Hepatocyte (in vitro differentiated cells): ENCODE measurements around the gene HDAC6. TPM values are rescaled to one million over a fixed set of nuclear protein-coding genes. Genes with fewer than 3 reads are reported as not detected.

Experiments used
- DNase-seq: peaks from one replicate; pipeline ENCODE4 v3.0.0-alpha.2; 2016; ENCODE audit warnings: low spot score
- H2AFZ ChIP-seq: fragments of 200-600 bp; sonication (generic); 2 replicates; pipeline ENCODE4 v1.6.0; 2016; ENCODE audit warnings: antibody characterized with exemption, mild to moderate bottlenecking
- H3K27ac ChIP-seq: fragments of 200-600 bp; sonication (generic); 2 replicates; pipeline ENCODE4 v1.5.1; 2016; ENCODE audit warnings: mild to moderate bottlenecking
- H3K27me3 ChIP-seq: fragments of 200-600 bp; sonication (generic); 2 replicates; pipeline ENCODE4 v1.6.1; 2016
- H3K36me3 ChIP-seq: fragments of 200-600 bp; sonication (generic); replicated peaks from 2 replicates; pipeline ENCODE4 v1.5.1; 2016; ENCODE audit warnings: low read depth; ENCODE audit not compliant: insufficient read depth
- H3K4me1 ChIP-seq: fragments of 200-600 bp; sonication (generic); 2 replicates; pipeline ENCODE4 v1.5.1; 2016; ENCODE audit warnings: mild to moderate bottlenecking, moderate library complexity; ENCODE audit not compliant: insufficient read depth
- H3K4me2 ChIP-seq: fragments of 200-600 bp; sonication (generic); 2 replicates; pipeline ENCODE4 v1.6.0; 2016
- H3K4me3 ChIP-seq: fragments of 200-600 bp; sonication (generic); 2 replicates; pipeline ENCODE4 v1.5.1; 2016; ENCODE audit warnings: mild to moderate bottlenecking
- H3K79me2 ChIP-seq: fragments of 200-600 bp; sonication (generic); 2 replicates; pipeline ENCODE4 v1.6.0; 2017; ENCODE audit warnings: mild to moderate bottlenecking
- H3K9me2 ChIP-seq: fragments of 200-600 bp; sonication (generic); replicated peaks from 2 replicates; pipeline ENCODE4 v1.6.0; 2017; ENCODE audit warnings: mild to moderate bottlenecking; ENCODE audit not compliant: insufficient read depth
- H3K9me3 ChIP-seq: fragments of 200-600 bp; sonication (generic); 2 replicates; pipeline ENCODE4 v1.5.1; 2016; ENCODE audit warnings: low read depth, mild to moderate bottlenecking
- H4K20me1 ChIP-seq: fragments of 200-600 bp; sonication (generic); 2 replicates; pipeline ENCODE4 v1.6.0; 2016; ENCODE audit warnings: mild to moderate bottlenecking; ENCODE audit not compliant: insufficient read depth, poor library complexity, severe bottlenecking
- CTCF ChIP-seq: fragments of 200-600 bp; sonication (generic); IDR thresholded peaks from 2 replicates; pipeline ENCODE4 v1.5.1; 2016; ENCODE audit warnings: antibody characterized with exemption, mild to moderate bottlenecking; ENCODE audit not compliant: poor library complexity
- EZH2 ChIP-seq: fragments of 200-600 bp; sonication (generic); IDR thresholded peaks from 2 replicates; pipeline ENCODE4 v1.6.1; 2016; ENCODE audit warnings: antibody characterized with exemption, mild to moderate bottlenecking, borderline replicate concordance
- EZH2phosphoT487 ChIP-seq: fragments of 200-600 bp; sonication (generic); IDR thresholded peaks from one replicate; pipeline ENCODE4 v1.6.1; 2018; ENCODE audit warnings: antibody characterized with exemption, mild to moderate bottlenecking, low read depth, moderate library complexity; ENCODE audit not compliant: unreplicated experiment, severe bottlenecking
- WGBS: methylation state at CpG from one replicate; pipeline ENCODE4 v1.1.6; 2016; ENCODE audit warnings: low lambda C conversion rate; ENCODE audit errors: missing lambda C conversion rate; 5-methylcytosine and 5-hydroxymethylcytosine counted together
- polyA plus RNA-seq: library from polyadenylated mRNA; unstranded; fragments of >200 nt; fragmentation: Nextera tagmentation; extraction: Ambion mirVana; gene quantifications from 2 replicates; pipeline ENCODE4 v1.2.1, GENCODE V29; 2016
- total RNA-seq: library from RNA; depleted of rRNA; stranded (reverse); fragments of >200 nt; gene quantifications from 2 replicates; pipeline ENCODE4 v1.2.3, GENCODE V29; 2014

The HDAC6 gene
- total and polyA plus RNA-seq, 2 experiments from 2014 or later, result 68.9 to 96.3 TPM

- no peak for DNase-seq
- Histone ChIP-seq H2AFZ (no peak overlapping the region), H3K27ac (no peak overlapping the region), H3K36me3 (no peaks in the 10 kb centered on the region), H3K4me1 (peaks cover 10% of the 10 kb centered on the region), H3K4me3 (no peak overlapping the region), H3K9me2 (no peaks in the 10 kb centered on the region), H3K79me2 (no peaks in the 10 kb centered on the region), H3K27me3 (no peaks in the 10 kb centered on the region), H3K9me3 (no peaks in the 10 kb centered on the region), H4K20me1 (no peaks in the 10 kb centered on the region), H3K4me2 (no peak overlapping the region)
- no peak for TF ChIP-seq CTCF
- TF ChIP-seq EZH2, result no peak
- no peak for TF ChIP-seq EZH2phosphoT487
- 96% methylated on average over 3 of the region's 5 CpGs for WGBS
Measured at GRCh38 chrX:48790477-48790876, 11.4 kb upstream of the HDAC6 start.

GRCh38 chrX:48791063-48791820, 10.6 kb upstream of the HDAC6 start:
- Histone ChIP-seq H3K4me1 (peaks cover 13% of the 10 kb centered on the region), H3K27me3 (no peaks in the 10 kb centered on the region), H3K9me3 (no peaks in the 10 kb centered on the region), H3K4me2 (no peak overlapping the region), H3K36me3 (no peaks in the 10 kb centered on the region), H4K20me1 (no peaks in the 10 kb centered on the region), H3K4me3 (no peak overlapping the region), H3K27ac (no peak overlapping the region), H3K79me2 (no peaks in the 10 kb centered on the region), H3K9me2 (no peaks in the 10 kb centered on the region), H2AFZ (no peak overlapping the region)
- 85% methylated on average over 11 of the region's 11 CpGs for WGBS
- TF ChIP-seq CTCF, result no peak
- no peak for TF ChIP-seq EZH2
- TF ChIP-seq EZH2phosphoT487, result no peak
- DNase-seq, result no peak

- no peak overlapping the region for H2AFZ ChIP-seq
- H3K79me2 ChIP-seq, result no peaks in the 10 kb centered on the region
- no peak overlapping the region for H3K4me3 ChIP-seq
- H4K20me1 ChIP-seq, result no peaks in the 10 kb centered on the region
- H3K4me2 ChIP-seq, result no peak overlapping the region
- no peaks in the 10 kb centered on the region for H3K36me3 ChIP-seq
- no peak for TF ChIP-seq EZH2
- H3K9me3 ChIP-seq, result no peaks in the 10 kb centered on the region
- H3K4me1 ChIP-seq, result peaks cover 13% of the 10 kb centered on the region
- WGBS, result 82% methylated on average over 7 of the region's 7 CpGs
- H3K9me2 ChIP-seq, result no peaks in the 10 kb centered on the region
- H3K27ac ChIP-seq, result no peak overlapping the region
- H3K27me3 ChIP-seq, result no peaks in the 10 kb centered on the region
- no peak for DNase-seq
Measured at GRCh38 chrX:48792219-48792618, 9.6 kb upstream of the HDAC6 start.

- H3K9me2 ChIP-seq, result no peaks in the 10 kb centered on the region
- no peak overlapping the region for H2AFZ ChIP-seq
- H3K4me2 ChIP-seq, result no peak overlapping the region
- H3K4me3 ChIP-seq, result no peak overlapping the region
- H3K27me3 ChIP-seq, result no peaks in the 10 kb centered on the region
- DNase-seq, result no peak
- peaks cover 13% of the 10 kb centered on the region for H3K4me1 ChIP-seq
- H3K9me3 ChIP-seq, result no peaks in the 10 kb centered on the region
- no peaks in the 10 kb centered on the region for H3K36me3 ChIP-seq
- TF ChIP-seq EZH2 (no peak), CTCF (no peak), EZH2phosphoT487 (no peak)
- H4K20me1 ChIP-seq, result no peaks in the 10 kb centered on the region
- 97% methylated on average over 3 of the region's 4 CpGs for WGBS
- no peaks in the 10 kb centered on the region for H3K79me2 ChIP-seq
- no peak overlapping the region for H3K27ac ChIP-seq
Measured at GRCh38 chrX:48793935-48794334, 7.9 kb upstream of the HDAC6 start.
